NCI-H2227 (cell line): ENCODE measurements around the gene KDM4C.

ENCODE experiments used
- DNase-seq: peaks from one replicate; lab custom pipeline; 2025; ENCODE audit not compliant: unreplicated experiment; lab: John Stamatoyannopoulos, UW

The KDM4C gene

GRCh38 chr9:7086389-7086788 lies 328.6 kb downstream of the KDM4C start:
- no peak for DNase-seq

DNA sequence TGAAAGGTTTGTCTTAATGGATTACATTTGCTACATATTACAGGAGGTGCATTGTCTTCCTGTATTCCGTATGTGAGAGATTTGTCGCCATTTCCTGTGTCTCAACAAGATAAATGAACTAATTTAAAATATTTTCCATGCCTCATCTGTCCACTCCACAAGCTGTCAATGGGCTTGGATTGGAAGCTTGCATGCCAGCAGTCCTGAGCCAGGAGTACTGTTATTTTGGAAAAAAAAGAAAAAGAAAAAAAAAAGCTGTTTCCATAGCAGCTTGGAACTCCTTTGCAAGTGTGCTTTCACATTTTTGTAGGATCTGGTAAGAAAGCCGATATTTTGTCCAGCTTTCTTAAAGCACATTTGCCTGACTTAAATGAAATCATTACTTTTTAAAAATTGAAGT lies 330.8 kb downstream of the KDM4C start:
- no peak for DNase-seq

DNA sequence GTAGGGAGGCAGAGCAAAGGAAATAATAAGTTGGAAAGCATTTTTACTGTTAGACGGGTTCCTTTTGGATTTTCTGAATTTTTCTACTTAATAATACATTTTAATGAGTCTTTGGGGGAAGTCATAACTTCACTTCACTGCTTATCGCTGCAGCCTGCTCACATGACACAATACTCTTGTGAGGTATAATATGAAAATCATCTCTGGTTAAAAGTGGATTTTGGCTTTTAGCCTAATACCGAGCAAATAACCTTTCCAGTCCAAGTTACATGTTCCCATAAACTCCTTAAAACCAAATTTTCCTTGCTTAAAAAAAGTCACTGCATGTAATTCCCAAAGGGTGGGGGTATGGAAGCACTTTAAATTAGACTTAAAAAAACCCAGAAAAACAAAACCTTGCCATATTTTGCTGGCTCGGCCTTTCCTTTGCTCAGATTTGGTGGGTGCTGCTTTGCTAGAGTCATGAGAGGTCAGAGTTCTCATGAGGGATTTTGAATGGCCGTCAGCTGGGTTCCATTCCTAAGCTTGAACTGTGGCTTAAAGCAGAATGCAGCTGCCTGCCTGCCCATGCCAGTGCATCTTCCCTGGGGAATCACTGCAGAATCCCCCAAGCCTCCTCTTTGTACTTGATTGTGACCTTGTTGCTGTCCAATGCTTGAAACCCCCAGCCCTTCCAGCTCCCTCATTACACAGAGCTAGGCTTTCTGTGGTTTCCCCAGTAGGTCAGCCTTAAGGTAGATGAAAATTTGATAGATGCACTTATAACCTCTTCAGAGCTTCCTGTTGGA lies 331.8 kb downstream of the KDM4C start:
- no peak for DNase-seq

DNA sequence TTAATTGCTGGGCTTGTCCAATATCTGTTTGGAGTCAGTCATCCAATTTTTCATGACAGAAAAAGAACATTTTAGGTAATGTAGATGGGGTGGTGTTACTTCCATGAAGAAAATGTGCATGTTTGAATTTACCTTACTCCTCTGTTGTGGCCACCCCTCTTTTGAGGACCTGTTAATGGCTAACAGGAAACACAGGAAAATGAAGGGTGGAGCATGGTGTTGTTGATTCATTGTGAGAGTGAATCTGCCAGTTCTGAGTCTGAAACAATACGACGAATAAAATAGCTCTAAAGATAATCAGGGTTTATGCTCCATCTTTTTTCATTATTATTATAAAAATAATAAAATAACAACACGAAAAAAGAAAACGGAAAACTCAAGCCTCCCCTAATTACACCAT lies 335.3 kb downstream of the KDM4C start:
- no peak for DNase-seq

DNA sequence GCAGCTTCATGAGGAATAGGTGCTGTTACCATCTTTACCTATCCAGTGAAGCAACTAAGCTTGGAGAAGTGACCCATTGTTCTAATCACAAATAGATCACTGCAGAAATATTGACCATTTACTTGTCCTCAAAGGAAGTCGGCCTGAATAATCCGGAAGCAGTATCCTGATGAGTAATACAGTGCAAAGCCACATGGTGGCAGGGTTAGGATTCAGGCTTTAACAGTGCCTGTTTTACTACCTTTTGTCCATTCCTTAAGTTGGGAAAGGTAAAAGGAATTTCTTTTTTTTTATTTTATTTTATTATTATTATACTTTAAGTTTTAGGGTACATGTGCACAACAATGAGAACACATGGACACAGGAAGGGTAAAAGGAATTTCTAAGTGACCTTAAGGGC lies 336.3 kb downstream of the KDM4C start:
- DNase-seq, result peak; percentile 27

- no peak for DNase-seq
Measured at GRCh38 chr9:7094576-7094975, 336.8 kb downstream of the KDM4C start.

DNA sequence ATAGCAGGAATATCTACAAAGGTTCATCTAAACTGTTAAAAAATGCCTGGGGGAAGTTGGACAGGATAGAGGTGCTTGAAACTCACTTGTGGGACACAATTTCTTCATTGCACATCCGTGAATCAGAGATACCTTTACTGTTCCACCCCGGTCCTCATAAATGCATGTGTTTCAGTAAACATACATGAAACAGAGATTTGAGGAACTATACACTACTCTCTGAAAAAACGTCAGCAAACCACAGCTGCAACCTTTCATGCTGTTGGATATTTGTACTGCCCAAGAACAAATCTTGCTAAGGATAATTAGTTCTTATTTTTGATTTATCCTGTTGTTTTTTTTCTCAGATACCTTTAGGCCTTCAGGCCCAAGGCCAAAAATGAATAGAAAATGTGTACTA lies 337.3 kb downstream of the KDM4C start:
- no peak for DNase-seq

GRCh38 chr9:7097040-7097715 lies 339.4 kb downstream of the KDM4C start:
- DNase-seq, result no peak

- DNase-seq, result no peak
Measured at GRCh38 chr9:7097785-7098752, 340.3 kb downstream of the KDM4C start.

DNA sequence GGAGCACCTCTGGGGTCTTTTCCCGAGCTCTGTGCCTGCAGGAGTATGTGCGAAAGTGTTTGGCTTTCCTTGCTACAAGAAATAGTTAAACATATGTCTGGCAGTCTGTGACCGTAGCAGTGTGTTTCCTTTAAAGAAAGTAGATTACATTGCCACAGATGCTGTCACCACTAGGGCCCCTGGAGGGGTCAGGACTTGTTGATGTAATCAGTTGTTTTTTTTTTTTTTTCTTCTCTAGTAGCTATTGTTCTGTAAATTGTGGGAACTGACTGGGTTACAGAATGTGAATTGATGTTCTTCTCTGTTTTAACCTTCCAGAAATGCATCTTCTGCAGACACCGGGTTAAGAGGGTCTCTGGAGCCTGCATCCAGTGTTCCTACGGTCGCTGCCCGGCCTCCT lies 345.6 kb downstream of the KDM4C start:
- no peak for DNase-seq

DNA sequence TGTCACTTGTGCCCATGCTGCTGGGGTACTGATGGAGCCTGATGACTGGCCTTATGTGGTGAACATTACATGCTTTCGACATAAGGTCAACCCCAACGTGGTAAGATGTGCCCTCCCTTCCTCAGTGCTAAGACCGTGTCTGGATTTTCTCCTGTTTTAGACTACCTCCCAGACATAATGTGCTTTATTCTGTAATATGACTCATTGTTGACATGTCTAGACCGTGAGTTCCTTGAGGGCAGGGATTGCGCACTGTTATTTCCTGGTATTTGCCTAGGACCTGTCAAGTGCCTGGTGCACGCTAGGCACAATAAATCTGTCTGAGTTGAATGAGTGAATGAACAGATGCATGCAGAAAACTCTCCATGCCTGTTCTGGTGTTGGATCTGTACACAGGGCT lies 346.0 kb downstream of the KDM4C start:
- DNase-seq, result no peak

- DNase-seq, result no peak
Measured at GRCh38 chr9:7104625-7105024, 346.9 kb downstream of the KDM4C start.

GRCh38 chr9:7105095-7105494 lies 347.3 kb downstream of the KDM4C start:
- no peak for DNase-seq

DNA sequence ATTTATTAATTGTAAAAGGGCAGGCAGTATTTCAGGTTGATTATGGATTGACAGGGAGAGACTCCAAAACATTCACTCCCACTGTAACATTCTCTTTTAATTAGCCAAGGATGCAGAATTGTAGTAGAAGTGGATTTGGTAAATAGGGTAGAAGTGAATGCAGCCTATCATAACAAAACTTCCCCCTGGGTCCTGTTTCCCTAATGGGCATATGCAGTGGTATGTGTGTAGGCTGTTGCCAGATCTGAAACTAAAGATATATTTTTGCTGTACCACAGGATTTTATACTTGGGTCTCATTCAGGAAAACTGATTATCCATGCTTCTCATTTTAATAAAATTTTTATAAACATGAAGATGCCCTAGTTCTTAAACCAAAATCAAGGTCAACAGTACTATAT lies 351.2 kb downstream of the KDM4C start:
- DNase-seq, result no peak

- DNase-seq, result no peak
Measured at GRCh38 chr9:7111413-7111812, 353.6 kb downstream of the KDM4C start.

GRCh38 chr9:7115606-7116005 lies 357.8 kb downstream of the KDM4C start:
- peak; percentile 3 for DNase-seq

- no peak for DNase-seq
Measured at GRCh38 chr9:7117676-7118561, 360.1 kb downstream of the KDM4C start.

DNA sequence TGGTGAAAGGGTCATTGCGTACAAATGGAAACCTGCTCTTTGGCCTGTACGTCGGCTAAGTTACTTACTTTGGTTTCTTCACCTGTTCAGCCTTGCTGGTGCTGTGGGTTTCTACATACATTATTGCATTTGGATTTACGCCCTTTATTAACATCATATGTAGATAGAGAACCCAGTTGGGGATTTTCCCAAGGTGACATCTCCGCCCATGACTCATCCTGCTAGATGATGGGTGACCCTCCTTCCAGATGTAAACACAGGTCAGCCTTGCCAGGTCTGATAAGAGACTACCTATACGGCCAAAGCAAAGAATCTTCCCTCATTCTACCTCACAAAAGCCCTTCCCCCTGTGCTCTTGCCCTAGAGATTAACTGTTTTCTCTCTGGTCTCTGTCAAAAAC lies 360.9 kb downstream of the KDM4C start:
- DNase-seq, result no peak

- no peak for DNase-seq
Measured at GRCh38 chr9:7119612-7120011, 361.8 kb downstream of the KDM4C start.

- DNase-seq, result no peak
Measured at GRCh38 chr9:7121055-7121454, 363.3 kb downstream of the KDM4C start.

- DNase-seq, result no peak
Measured at GRCh38 chr9:7121664-7122063, 363.9 kb downstream of the KDM4C start.
